Adipose tissue (tissue), 3 donors: Measurements from ENCODE around the gene RAP2A. TPM values are rescaled to one million over a fixed set of nuclear protein-coding genes. Genes with fewer than 3 reads are reported as not detected.

Experiments used
- H3K27ac ChIP-seq: one replicate; pipeline ENCODE4 v1.5.1; 2013; ENCODE audit warnings: low read depth, low read length
- WGBS, 3 donors: extraction: QIAGEN DNeasy Blood & Tissue Kit; methylation state at CpG; one replicate each; pipeline ENCODE4 v1.1.7; 2013; 5-methylcytosine and 5-hydroxymethylcytosine counted together
- polyA plus RNA-seq, 3 donors: library from polyadenylated mRNA; stranded (reverse); fragments of 200-250 nt; gene quantifications; one replicate each; pipeline ENCODE4 v1.2.3, GENCODE V29; 2013
- donor health status: healthy with polysubstance abuse.
- donor health status: Bipolar disorder and iron deficiency.
- donor health status: healthy.

Gene RAP2A
- polyA plus RNA-seq, 3 donors = 2.6 to 13.3 (median 6.4) TPM

GRCh38 chr13:97517967-97518366, 84.0 kb downstream of the RAP2A start:
- WGBS, 3 donors = 57 to 79% (median 75%) methylated on average over 1 of the region's 1 CpG
- H3K27ac ChIP-seq = no peak overlapping the region

Other genes starting within 250 kb of the RAP2A start
- 10 to 100 TPM; 17.8 to 34.3 (median 23.7) TPM for gene MBNL2, start 211.8 kb upstream of the RAP2A start, polyA plus RNA-seq